ENCODE results near the gene ADAM12. TPM values are rescaled to one million over a fixed set of nuclear protein-coding genes. Genes with fewer than 3 reads are reported as not detected.

The ADAM12 gene
- total RNA-seq, 1 experiment from 2014 or later, result 15.8 TPM

GRCh38 chr10:126314863-126315493, 73.3 kb downstream of the ADAM12 start:
- DNase-seq, result no peak
- Histone ChIP-seq H3K36me3 (peaks cover 3% of the 10 kb centered on the region), H3K4me3 (no peak overlapping the region), H3K9me3 (no peaks in the 10 kb centered on the region), H3K27me3 (no peaks in the 10 kb centered on the region)

- H3K4me3 ChIP-seq, result no peak overlapping the region
- no peak for DNase-seq
- H3K36me3 ChIP-seq, result peaks cover 6% of the 10 kb centered on the region
- no peaks in the 10 kb centered on the region for H3K27me3 ChIP-seq
- H3K9me3 ChIP-seq, result no peaks in the 10 kb centered on the region
Observed at GRCh38 chr10:126312167-126312566, 76.1 kb downstream of the ADAM12 start.

DNA sequence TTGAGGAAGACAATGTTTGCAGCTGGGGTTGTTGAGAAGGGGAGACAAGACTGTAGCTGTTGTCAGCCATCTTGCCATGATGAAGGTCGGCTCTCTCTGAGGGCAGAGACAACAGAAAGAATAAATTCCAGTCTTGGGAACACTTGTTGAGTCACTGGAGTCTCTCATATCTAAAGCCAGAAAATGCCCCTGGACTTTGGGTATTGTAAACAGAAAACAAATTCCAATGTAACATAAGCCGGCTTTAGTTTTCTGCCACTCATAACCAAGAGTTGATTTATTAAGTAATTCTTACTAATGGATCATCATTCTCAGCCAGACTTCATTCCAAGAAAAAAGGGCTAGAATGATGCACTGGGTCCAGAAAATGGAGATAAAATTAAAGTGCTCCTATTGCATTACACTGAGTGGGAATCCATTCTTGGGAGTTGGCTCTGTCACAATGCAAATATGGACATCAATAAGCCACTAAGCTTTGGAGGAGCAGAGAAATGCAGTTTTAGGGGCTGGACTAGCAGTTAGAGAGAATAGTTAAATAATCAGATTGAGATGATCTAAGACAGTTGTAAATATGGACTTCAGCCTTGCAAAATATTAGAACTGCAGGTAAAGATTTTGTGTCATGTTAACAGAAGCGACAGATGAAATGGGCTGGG, 78.9 kb downstream of the ADAM12 start:
- DNase-seq, result no peak

GRCh38 chr10:126302826-126303665, 85.2 kb downstream of the ADAM12 start:
- no peak overlapping the region for H3K4me3 ChIP-seq
- H3K27me3 ChIP-seq, result no peaks in the 10 kb centered on the region
- no peaks in the 10 kb centered on the region for H3K36me3 ChIP-seq
- H3K9me3 ChIP-seq, result peaks cover 5% of the 10 kb centered on the region
- no peak for DNase-seq

More for the DNA sequence above, 78.9 kb downstream of the ADAM12 start:
- Histone ChIP-seq H3K27me3 (no peaks in the 10 kb centered on the region), H3K4me3 (no peak overlapping the region), H3K36me3 (peaks cover 6% of the 10 kb centered on the region), H3K9me3 (peaks cover 4% of the 10 kb centered on the region)

DNA sequence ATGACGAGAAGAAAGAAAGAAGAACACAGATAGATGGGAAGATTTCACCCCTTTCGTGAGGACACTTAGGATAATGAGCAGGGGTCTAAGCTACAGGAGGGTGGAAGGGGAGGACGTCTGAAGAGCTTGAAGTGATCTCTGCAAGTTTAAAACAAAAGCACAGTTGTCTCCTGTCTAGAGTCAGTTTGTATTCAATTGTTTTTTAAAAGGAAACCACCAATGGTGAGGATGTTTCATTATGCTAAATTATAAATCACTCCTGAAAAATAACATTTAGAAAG, 85.9 kb downstream of the ADAM12 start:
- DNase-seq, result no peak
- Histone ChIP-seq H3K9me3 (peaks cover 5% of the 10 kb centered on the region), H3K4me3 (no peak overlapping the region), H3K36me3 (no peaks in the 10 kb centered on the region), H3K27me3 (no peaks in the 10 kb centered on the region)

- DNase-seq, result no peak
- Histone ChIP-seq H3K9me3 (peaks cover 5% of the 10 kb centered on the region), H3K36me3 (0 out of 2 replicates have a peak, but pooled peaks cover under 1% of the 10 kb centered on the region), H3K4me3 (no peak overlapping the region), H3K27me3 (no peaks in the 10 kb centered on the region)
Observed at GRCh38 chr10:126301701-126302475, 86.4 kb downstream of the ADAM12 start.

DNA sequence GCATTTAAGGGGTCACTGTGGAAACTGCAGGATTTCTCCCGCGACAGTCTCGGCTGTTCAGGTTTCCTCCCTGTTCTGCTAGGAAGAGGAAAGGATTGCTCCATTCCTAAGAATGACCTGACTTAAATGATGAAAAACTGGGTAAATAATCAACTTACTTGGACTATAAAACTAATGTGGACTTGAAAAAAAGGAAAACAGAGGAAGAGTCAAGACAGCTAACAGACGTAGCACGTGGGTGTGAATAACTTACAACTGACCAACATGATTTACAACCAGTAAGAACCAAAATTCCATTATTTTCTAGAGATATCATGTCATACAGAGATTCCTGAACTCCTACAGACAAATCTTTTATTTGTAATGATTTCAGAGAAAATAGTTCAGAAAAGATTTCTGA, 93.8 kb downstream of the ADAM12 start:
- Histone ChIP-seq H3K4me3 (no peak overlapping the region), H3K36me3 (peaks cover 4% of the 10 kb centered on the region; the same call in 1 of the 2 replicates), H3K9me3 (no peaks in the 10 kb centered on the region), H3K27me3 (no peaks in the 10 kb centered on the region)
- no peak for DNase-seq

GRCh38 chr10:126290232-126290631, 98.0 kb downstream of the ADAM12 start:
- Histone ChIP-seq H3K4me3 (no peak overlapping the region), H3K36me3 (peaks cover 7% of the 10 kb centered on the region; the same call in 1 of the 2 replicates), H3K27me3 (no peaks in the 10 kb centered on the region), H3K9me3 (no peaks in the 10 kb centered on the region)
- no peak for DNase-seq

GRCh38 chr10:126288547-126289493, 99.5 kb downstream of the ADAM12 start:
- Histone ChIP-seq H3K4me3 (no peak overlapping the region), H3K9me3 (no peaks in the 10 kb centered on the region), H3K27me3 (no peaks in the 10 kb centered on the region), H3K36me3 (peaks cover 7% of the 10 kb centered on the region; the same call in 1 of the 2 replicates)
- no peak for DNase-seq

DNA sequence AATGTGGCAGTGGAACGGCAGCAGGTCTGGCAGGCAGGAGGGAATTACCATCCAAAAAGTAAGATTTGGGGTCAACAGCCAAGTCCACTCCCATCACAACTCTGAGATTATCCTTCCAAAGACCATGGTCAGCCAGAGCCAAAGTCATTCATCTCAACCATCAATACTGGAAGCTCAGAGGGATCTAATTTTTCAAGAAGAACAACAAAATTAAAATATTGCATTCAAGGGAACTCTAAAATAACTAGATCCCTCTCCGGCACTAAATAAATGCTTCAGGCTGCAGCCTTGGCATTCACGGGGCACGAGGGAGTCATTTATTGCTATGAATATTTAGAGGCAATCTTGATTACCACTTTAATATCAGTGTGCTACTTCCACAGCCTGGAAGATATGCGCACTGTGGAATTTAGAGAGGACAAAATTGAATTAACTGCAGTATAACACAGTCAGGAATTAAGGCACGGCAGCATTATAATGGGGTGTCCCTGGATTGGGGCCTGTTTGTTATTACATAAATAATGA, 102.0 kb downstream of the ADAM12 start:
- Histone ChIP-seq H3K36me3 (peaks cover 7% of the 10 kb centered on the region), H3K27me3 (no peaks in the 10 kb centered on the region), H3K4me3 (no peak overlapping the region), H3K9me3 (no peaks in the 10 kb centered on the region)
- no peak for DNase-seq

GRCh38 chr10:126283307-126283706, 105.0 kb downstream of the ADAM12 start:
- DNase-seq, result no peak
- no peaks in the 10 kb centered on the region for H3K27me3 ChIP-seq
- H3K4me3 ChIP-seq, result no peak overlapping the region
- H3K9me3 ChIP-seq, result no peaks in the 10 kb centered on the region
- H3K36me3 ChIP-seq, result peaks cover 5% of the 10 kb centered on the region

GRCh38 chr10:126278851-126279250, 109.4 kb downstream of the ADAM12 start:
- H3K9me3 ChIP-seq, result no peaks in the 10 kb centered on the region
- H3K27me3 ChIP-seq, result no peaks in the 10 kb centered on the region
- peaks cover 12% of the 10 kb centered on the region for H3K36me3 ChIP-seq
- no peak for DNase-seq
- H3K4me3 ChIP-seq, result no peak overlapping the region

GRCh38 chr10:126277181-126277580, 111.1 kb downstream of the ADAM12 start:
- DNase-seq, result no peak
- Histone ChIP-seq H3K27me3 (no peaks in the 10 kb centered on the region), H3K9me3 (no peaks in the 10 kb centered on the region), H3K4me3 (no peak overlapping the region), H3K36me3 (peaks cover 16% of the 10 kb centered on the region)

DNA sequence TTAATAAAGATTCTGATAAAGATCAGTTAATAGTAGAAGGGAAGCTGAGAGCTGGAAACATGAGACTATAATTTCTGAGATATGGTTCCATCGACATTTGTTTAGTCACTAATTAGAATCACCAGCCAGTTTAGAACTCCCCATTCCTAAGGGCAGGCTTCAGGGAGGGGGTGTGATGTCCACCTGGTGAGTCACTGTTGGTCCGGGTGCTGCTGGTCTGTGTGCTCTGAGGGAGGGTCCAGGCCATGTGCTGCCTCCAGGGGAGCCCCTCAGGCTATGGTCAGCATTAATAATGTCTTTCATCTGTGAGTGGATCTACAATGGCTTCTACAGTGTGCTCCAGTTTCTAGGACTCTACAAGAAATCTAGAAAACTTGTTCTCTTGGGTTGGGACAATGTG, 115.8 kb downstream of the ADAM12 start:
- no peak overlapping the region for H3K4me3 ChIP-seq
- no peak for DNase-seq
- peaks cover 6% of the 10 kb centered on the region; the same call in 1 of the 2 replicates for H3K36me3 ChIP-seq

GRCh38 chr10:126270111-126270510, 118.2 kb downstream of the ADAM12 start:
- Histone ChIP-seq H3K9me3 (peaks cover 7% of the 10 kb centered on the region), H3K4me3 (no peak overlapping the region), H3K27me3 (no peaks in the 10 kb centered on the region), H3K36me3 (peaks cover 6% of the 10 kb centered on the region; the same call in 1 of the 2 replicates)
- no peak for DNase-seq

More for the DNA sequence above, 115.8 kb downstream of the ADAM12 start:
- Histone ChIP-seq H3K27me3 (no peaks in the 10 kb centered on the region), H3K9me3 (no peaks in the 10 kb centered on the region)
